Activated CD8-positive, alpha-beta memory T cell treated with anti-CD3 and anti-CD28 coated beads for 4 hours (primary cell): Measurements from ENCODE around the gene PTGER4.
"Not testable (repeated sequence)": the region's sequence is repeated elsewhere in the genome, so short reads cannot be mapped to it uniquely, and the experiment has no call there.

ENCODE experiments used
- DNase-seq, 2 donors: peaks; one replicate each; pipeline ENCODE4 v3.0.0-alpha.2; 2020; ENCODE audit warnings: low read depth in 2 of 2

The PTGER4 gene

DNA sequence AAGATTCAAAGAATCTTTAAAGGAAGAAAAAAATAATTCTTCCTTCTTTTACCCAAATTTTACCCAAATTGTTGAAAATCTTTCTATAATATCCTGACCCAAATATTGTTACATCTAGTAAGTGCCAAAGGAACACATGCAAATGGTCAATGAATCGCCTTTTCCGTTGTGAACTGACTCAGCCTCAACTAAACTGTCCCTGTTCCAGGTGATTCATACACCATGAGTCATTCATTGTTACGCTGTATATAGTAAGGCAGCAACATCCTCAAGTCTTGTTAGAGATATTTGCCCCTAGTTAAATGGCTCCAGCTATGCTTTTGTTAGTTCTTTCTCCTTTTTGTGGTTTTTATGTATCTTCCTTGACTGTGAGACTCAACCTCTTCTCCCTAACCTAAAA, 9.7 kb downstream of the PTGER4 start:
- DNase-seq, result no peak

DNA sequence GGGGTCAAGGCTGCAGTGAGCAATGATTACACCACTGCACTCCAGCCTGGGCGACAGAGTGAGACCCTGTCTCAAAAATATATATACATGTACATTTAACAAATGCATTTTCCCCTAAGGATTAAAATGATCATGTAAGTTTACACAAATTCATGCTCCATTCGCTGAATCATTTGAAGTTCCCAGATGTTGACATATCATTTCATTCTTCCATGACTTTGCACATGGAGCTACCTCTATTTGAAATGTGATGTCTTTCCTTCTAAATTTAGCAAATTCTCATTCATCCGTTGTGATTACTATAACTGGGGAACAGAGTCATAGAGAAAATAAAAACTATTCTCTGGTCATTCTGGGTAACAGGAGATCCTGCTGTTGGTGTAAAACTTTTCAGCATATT, 10.6 kb downstream of the PTGER4 start:
- DNase-seq, result no peak

DNA sequence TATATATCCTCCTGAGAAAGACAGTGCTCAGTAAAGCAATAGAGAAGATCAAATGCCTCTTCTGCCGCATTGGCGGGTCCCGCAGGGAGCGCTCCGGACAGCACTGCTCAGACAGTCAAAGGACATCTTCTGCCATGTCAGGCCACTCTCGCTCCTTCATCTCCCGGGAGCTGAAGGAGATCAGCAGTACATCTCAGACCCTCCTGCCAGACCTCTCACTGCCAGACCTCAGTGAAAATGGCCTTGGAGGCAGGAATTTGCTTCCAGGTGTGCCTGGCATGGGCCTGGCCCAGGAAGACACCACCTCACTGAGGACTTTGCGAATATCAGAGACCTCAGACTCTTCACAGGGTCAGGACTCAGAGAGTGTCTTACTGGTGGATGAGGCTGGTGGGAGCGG, 12.2 kb downstream of the PTGER4 start:
- no peak for DNase-seq

DNA sequence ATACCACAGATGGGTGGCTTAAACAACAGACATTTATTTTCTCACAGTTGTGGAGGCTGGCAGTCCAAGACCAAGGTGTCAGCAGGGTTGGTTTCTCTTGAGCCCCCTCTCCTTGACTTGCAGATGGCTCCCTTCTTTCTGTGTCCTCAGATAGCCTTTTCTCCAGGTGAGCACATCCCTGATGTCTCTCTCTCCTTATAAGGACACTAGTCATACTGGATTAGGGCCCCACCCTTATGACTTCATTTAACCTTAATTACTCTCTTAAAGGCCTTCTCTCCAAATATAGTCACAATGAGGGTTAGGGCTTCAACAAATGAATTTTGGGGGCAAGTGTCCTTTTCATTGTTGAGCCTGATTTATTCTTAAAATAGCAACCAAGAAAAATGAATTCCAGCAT, 14.7 kb downstream of the PTGER4 start:
- DNase-seq, result no peak

DNA sequence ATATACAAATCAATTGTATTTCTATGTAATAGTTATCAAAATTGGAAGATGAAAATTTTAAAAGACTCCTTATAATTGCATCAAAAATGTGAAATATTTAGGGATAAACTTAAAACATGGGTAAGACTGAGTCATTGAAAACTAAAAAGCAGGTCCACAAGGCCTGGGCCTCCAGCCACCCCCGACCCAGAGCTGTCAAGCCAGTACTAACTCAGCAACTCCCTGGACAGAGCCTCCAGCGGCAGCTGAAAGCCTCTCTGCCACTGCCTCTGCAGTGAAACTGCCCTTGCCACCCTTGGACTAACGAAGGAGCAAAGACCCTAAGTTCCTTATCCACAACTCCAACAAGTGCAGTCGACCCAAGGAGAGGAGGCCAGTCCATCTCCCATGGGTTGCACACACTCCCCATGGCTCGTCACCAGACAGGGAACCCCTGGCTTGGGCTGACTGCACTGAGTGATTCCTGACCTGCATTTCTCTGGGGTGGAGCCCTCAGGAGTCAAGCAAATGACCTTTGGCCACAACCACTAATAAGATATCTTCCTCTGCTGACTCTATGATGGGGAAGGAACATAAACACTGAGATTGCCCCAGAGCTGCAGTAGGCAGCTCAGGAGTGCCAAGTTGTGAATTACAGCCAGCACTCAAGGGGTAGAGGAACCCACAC, 20.5 kb downstream of the PTGER4 start:
- no peak for DNase-seq

DNA sequence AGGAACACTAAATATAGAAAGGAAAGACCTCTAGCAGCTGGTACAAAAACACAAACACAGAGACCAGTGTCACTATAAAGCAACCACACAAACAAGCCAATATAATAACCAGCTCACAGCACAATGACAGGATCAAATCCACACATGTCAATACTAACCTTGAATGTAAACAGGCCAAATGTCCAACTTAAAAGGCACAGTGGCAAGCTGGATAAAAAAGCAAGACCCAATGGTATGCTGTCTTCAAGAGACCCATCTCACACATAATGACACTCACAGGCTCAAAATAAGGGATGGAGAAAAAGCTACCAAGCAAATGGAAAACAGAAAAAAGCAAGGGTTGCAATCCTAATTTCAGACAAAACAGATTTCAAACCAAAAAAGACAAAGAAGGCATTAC, 22.3 kb downstream of the PTGER4 start:
- not testable (repeated sequence) for DNase-seq

DNA sequence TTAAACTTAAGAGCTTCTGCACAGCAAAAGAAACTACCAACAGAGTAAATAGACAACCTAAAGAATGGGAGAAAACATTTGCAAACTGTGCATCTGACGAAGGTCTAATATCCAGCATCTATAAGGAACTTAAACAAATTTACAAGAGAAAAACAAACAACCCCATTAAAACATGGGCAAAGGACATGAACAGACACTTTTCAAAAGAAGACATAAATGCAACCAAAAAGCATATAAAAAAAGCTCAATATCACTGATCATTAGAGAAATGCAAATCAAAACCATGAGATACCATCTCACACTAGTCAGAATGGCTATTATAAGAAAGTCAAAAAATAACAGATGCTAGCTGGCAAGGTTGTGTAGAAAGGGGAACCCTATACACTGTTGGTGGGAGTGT, 25.8 kb downstream of the PTGER4 start:
- DNase-seq, result not testable (repeated sequence)

DNA sequence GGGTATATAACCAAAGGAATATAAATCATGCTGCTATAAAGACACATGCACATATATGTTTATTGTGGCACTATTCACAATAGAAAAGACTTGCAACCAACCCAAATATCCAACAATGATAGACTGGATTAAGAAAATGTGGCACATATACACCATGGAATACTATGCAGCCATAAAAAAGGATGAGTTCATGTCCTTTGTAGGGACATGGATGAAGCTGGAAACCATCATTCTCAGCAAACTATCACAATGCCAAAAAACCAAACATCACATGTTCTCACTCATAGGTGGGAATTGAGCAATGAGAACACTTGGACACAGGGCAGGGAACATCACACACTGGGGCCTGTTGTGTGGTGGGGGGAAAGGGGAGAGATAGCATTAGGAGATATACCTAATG, 30.9 kb downstream of the PTGER4 start:
- not testable (repeated sequence) for DNase-seq

DNA sequence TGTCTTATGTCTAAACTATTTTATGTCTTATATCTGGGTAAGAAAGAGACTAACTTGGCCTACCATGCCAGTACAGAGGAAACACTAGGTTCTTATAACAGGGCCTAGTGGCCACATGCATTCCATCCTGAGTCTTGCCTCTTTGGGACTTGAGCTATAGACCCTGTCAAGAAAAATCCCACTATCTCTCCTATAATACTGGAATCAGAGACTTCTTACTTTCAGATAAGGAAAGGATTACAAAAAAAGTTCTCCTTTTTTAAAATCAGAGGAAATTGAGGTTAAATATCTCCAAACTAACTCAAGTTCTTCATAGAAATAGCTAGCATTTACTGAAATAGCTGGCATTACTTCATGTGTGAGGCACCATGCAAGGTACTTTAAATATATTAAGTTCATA, 34.3 kb downstream of the PTGER4 start:
- DNase-seq, result no peak

DNA sequence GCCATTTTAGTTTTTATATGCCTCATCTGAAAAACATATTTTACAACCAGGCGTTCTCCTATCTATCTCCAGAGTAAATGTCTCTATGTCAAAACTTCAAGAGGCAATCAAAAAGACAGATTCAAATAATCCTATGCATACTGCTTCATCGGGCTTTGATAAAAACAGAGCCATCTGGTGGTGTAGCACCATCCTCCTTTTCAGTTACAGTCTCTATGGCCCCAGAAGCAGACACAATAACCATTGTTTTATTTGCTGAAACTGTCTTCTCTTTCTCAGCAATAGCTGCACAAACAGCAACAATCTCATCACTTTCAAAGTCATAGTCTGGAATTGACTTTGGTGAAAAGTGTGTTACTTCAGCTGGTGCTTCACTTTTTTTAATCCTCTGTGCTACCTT, 36.3 kb downstream of the PTGER4 start:
- DNase-seq, result no peak

DNA sequence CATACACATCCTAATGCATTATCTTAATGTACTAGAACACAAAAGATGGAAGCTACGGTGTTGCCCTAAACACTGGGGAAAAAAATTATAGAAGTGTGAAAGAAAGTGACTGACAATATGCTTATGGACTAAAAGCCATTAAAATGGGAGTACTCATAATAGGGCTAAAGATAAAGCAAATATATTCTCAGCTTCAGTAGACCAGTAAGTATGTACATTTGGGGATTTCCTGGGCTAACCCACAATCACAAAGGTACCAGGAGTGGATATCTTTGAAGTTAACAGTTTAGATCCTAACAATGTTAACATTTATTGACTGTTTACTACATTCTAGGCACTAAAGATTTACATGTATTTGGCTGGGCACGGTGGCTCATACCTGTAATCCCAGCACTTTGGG, 36.9 kb downstream of the PTGER4 start:
- no peak for DNase-seq

DNA sequence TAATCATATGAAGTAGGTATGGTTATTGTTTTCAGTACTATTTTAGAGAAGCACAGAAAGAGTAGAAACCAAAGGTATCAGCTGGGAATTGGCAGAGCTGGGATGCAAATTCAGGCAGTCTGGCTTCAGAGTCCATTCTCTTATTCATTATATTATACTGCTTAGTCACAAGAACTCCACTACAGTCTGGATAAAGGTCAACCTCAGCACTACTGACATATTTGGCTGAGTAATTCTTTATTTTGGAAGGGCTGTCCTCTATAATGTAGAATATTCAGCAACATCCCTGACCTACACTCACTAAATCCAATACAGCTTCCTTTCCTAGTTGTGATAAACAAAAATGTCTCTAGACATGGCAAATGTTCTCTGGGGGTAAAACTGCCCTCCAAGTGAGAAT, 37.6 kb downstream of the PTGER4 start:
- DNase-seq, result no peak

DNA sequence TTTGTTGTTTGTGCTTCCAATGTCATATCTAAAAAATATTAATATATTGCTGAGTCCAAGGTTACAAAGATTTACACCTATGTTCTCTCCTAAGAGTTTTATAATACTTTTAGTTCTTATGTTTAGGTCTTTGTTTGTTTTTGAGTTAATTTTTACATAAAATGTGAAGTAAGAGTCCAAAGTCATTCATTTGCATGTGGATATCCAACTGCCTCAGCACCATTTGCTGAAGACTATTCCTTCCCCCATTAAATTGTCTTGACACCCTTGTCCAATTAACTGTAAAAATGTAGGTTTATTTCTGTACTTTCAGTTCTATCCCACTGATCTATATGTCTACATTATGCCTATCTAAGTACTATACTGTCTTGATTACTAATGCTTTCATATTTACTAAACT, 40.4 kb downstream of the PTGER4 start:
- no peak for DNase-seq

DNA sequence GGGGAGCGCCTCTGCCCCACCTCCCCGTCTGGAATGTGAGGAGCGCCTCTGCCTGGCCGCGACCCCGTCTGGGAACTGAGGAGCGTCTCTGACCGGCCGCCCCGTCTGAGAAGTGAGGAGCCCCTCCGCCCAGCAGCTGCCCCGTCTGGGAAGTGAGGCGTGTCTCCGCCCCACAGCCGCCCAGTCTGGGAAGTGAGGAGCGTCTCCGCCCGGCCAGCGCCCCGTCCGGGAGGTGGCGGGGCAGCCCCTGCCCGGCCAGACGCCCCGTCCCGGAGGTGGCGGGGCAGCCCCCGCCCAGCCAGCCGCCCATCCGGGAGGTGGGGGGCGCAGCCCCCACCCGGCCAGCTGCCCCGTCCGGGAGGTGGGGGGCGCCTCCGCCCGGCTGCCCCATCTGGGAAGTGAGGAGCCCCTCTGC, 42.8 kb downstream of the PTGER4 start:
- DNase-seq, result not testable (repeated sequence)

DNA sequence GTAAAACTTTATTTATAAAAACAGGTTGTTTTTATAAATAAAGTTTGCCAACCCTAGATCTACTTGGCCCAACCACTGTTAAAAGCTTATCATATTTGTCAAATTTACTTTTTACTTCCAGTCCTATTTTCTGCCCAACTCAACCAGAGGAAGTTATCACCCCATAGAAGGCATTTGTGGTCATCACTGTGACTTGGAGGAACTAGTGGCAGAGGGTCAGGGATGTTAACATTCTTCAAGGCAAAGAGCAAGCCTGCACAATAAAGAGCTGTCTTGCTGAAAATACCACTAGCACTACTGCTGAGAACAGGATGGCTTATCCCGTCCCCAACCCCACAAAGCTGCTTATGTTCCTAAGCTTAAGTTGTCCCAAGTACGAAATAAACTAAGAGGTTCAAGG, 53.7 kb downstream of the PTGER4 start:
- DNase-seq, result no peak

DNA sequence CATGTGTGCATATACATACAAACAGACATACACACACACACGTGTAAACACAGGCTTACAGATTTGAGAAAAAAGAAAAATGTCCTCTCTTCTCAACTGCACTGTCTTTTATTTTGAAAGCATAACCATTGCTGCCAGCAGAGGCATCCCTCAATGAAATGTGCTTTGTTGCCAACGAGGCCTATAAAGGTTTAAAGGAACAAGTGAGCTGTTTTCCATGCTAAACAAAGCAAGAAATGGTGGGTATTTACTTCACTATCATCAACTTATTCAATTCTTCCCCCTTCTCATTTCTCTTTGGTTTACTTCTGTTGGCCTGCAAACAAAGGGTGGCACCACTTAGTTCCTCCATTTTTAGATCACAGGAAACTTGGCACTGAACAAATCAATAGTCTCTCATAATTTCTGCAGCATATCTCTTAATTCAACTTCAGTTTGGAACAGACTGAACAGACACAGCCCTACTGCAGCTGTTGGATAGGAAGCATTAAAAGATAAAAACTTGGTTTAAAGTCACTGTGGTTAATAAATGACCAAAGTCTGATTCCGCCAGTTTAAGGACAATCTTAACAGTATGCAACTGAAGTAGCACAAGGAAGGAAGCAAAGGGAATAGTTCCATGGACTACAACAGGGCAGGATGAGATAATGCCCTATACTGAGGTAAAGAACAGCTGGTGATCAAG, 54.3 kb downstream of the PTGER4 start:
- DNase-seq, result no peak

DNA sequence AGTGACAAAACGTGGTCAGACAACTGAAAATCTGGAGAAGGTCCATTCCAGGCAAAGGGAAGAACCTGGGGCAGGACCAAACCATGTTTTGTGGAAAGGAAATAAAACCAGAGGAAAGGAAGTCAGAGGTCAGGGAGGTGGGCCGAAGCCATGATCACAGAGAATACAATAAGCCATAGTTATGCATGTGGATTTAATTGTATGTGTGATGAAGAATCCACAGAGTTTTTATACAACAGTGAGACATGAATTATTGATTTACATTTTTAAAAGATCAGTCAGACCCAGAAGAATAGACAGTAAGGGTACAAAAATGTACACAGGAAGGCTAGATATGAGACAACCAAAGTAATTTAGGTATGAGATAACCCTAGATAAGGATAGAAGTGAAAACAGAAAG, 55.3 kb downstream of the PTGER4 start:
- no peak for DNase-seq

DNA sequence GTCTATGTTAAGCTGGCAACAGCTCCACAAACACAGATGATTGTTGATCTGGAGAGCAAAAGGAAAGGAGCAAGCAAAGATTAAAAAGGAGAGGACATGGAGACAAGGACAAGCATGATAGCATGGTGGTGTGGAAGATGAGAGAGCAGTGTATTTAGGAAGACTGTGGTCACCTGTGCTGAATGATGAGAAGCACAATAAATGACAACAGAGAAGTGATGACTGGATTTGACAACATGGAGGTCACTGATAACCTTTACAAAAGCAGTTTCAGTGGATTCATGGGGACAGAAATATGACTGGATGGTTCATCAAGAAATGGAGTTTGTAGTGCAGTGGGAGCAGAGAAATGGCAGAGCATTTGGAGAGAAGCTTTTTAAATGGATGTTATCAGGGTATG, 55.9 kb downstream of the PTGER4 start:
- DNase-seq, result no peak

DNA sequence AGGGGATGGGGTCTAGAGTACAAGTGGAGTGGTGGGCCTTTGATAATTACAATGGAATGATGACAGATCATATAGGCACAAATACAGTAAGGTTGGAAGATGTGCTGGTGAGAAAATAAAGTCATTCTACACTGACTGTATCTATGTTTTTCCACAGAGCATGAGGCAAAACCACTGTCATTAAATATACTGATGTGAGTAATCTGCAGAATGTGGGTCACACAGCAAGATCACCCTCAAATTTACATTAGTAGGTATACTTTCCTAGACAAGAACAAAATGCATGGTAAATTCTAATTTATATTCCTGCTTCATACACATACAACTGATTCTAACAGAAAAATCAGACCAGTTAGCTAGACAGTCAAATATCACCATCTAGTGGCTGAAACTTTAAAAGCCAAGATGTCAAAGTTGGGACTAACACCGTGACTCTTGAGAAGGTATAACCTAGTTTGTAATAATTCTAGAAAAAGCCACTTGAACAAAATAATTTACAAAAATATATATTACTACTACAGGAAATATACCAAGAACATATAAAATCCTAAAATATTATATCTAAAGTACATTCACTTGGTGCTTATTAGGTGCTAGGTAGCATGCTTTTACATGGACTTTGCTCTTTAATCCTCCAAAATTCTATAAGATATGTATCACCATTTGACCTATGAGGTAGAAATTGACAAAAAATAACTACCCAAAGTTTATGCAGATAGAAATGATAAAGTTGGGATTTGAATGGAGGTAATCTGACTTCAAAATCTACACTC, 56.6 kb downstream of the PTGER4 start:
- DNase-seq, result no peak

DNA sequence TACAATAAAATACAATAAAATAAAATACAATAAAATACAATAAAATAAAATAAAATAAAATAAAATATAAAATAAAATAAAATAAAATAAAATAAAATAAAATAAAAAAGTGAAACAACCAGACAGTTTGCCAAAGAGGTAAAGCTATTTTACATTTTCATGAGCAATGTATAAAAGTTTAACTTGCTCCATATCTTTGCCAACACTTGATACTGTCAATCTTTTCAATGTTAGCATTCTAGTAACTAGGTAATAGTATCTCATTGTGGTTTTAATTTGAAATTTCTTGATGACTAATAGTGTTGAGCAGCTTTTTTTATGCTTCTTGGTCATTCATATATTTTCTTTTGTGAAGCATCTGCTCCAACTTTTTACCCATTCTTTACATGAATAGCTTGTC, 58.8 kb downstream of the PTGER4 start:
- no peak for DNase-seq
